Globus pallidus (tissue), 1 donor: ENCODE data around the gene SH3PXD2A.
"Not testable (repeated sequence)": the region's sequence is repeated elsewhere in the genome, so short reads cannot be mapped to it uniquely, and the experiment has no call there.

ENCODE experiments used
- DNase-seq: peaks from one replicate; pipeline ENCODE4 v3.0.0-alpha.2; 2015; ENCODE audit warnings: low spot score

SH3PXD2A gene

GRCh38 chr10:103665162-103665889 lies 190.1 kb downstream of the SH3PXD2A start:
- DNase-seq: no peak

- peak; percentile 89 for DNase-seq
Observed at GRCh38 chr10:103663802-103664201, 191.6 kb downstream of the SH3PXD2A start.

GRCh38 chr10:103663236-103663635 lies 192.1 kb downstream of the SH3PXD2A start:
- no peak for DNase-seq

GRCh38 chr10:103662704-103663103 lies 192.7 kb downstream of the SH3PXD2A start:
- not testable (repeated sequence) for DNase-seq

GRCh38 chr10:103661198-103661950 lies 194.0 kb downstream of the SH3PXD2A start:
- DNase-seq: no peak

GRCh38 chr10:103660364-103661197 lies 194.8 kb downstream of the SH3PXD2A start:
- no peak for DNase-seq

GRCh38 chr10:103659674-103660363 lies 195.6 kb downstream of the SH3PXD2A start:
- DNase-seq: peak; percentile 67

- no peak for DNase-seq
Observed at GRCh38 chr10:103658049-103658577, 197.3 kb downstream of the SH3PXD2A start.

- no peak for DNase-seq
Observed at GRCh38 chr10:103657061-103657591, 198.2 kb downstream of the SH3PXD2A start.

- DNase-seq: no peak
Observed at GRCh38 chr10:103654925-103655324, 200.5 kb downstream of the SH3PXD2A start.

- DNase-seq: no peak
Observed at GRCh38 chr10:103653581-103654037, 201.8 kb downstream of the SH3PXD2A start.

GRCh38 chr10:103652599-103653281 lies 202.6 kb downstream of the SH3PXD2A start:
- no peak for DNase-seq

- peak; percentile 50 for DNase-seq
Observed at GRCh38 chr10:103651783-103652476, 203.4 kb downstream of the SH3PXD2A start.

GRCh38 chr10:103651333-103651732 lies 204.0 kb downstream of the SH3PXD2A start:
- no peak for DNase-seq

- DNase-seq: no peak
Observed at GRCh38 chr10:103649654-103650423, 205.5 kb downstream of the SH3PXD2A start.

- no peak for DNase-seq
Observed at GRCh38 chr10:103648636-103649532, 206.5 kb downstream of the SH3PXD2A start.

- no peak for DNase-seq
Observed at GRCh38 chr10:103648251-103648635, 207.1 kb downstream of the SH3PXD2A start.

- no peak for DNase-seq
Observed at GRCh38 chr10:103646304-103646703, 209.1 kb downstream of the SH3PXD2A start.
